Esophagus muscularis mucosa (tissue), 3 donors: Measurements from ENCODE around the gene KNTC1.

Experiments used
- POLR2A ChIP-seq: fragments of 450-650 bp; IDR thresholded peaks from one replicate; pipeline ENCODE4 v1.6.1; 2017; ENCODE audit warnings: antibody characterized with exemption, moderate library complexity, mild to moderate bottlenecking, low read depth
- POLR2AphosphoS5 ChIP-seq, 2 donors: sonication (generic); formaldehyde crosslinking; IDR thresholded peaks; one replicate each; pipeline ENCODE4 v1.6.1; 2017; ENCODE audit warnings: antibody characterized with exemption in 2 of 2
- TF ChIP-seq, protein P1 (sequence below), 3 experiments: fragments of 200-600 bp in 2 of 3; fragments of 450-650 bp in 1 of 3; sonication (generic) in 2 of 3; IDR thresholded peaks; one replicate each; pipeline ENCODE4 v1.5.1; 2017 to 2019; ENCODE audit warnings: antibody characterized with exemption in 3 of 3, mild to moderate bottlenecking in 2 of 3, moderate library complexity in 1 of 3

DNA sequence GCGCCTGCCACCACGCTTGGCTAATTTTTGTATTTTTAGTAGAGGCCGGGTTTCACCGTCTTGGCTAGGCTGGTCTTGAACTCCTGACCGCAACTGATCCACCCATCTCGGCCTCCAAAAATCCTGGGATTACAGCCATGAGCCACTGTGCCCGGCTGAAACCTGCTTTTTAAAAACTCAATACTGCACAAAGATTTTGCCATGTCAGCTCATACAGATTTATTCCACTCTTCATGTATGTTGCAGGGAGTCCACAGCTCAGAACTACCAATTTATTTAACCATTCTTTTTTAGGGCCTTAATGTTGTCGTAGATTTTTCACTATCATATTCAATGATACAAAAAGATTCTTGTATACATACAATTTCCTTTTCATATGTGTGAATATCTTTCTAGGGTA is 46.3 kb upstream of the KNTC1 start:
- TF ChIP-seq POLR2A (no peak), POLR2AphosphoS5 (IDR thresholded peaks at IDR 0.05) (no peak)
- TF ChIP-seq, protein P1, sequence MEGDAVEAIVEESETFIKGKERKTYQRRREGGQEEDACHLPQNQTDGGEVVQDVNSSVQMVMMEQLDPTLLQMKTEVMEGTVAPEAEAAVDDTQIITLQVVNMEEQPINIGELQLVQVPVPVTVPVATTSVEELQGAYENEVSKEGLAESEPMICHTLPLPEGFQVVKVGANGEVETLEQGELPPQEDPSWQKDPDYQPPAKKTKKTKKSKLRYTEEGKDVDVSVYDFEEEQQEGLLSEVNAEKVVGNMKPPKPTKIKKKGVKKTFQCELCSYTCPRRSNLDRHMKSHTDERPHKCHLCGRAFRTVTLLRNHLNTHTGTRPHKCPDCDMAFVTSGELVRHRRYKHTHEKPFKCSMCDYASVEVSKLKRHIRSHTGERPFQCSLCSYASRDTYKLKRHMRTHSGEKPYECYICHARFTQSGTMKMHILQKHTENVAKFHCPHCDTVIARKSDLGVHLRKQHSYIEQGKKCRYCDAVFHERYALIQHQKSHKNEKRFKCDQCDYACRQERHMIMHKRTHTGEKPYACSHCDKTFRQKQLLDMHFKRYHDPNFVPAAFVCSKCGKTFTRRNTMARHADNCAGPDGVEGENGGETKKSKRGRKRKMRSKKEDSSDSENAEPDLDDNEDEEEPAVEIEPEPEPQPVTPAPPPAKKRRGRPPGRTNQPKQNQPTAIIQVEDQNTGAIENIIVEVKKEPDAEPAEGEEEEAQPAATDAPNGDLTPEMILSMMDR (IDR thresholded peaks at IDR 0.05): no peak
